ENCODE results near the gene PTPRD.

GRCh38 chr9:8926461-8926860 is 1686.3 kb downstream of the PTPRD start:
- TF ChIP-seq ZNF274 (IDR thresholded peaks at IDR 0.05; ENCODE audit: low read depth, low read length), result no peak
- no peak for TF ChIP-seq YY1 (IDR thresholded peaks at IDR 0.05; ENCODE audit: insufficient read depth, insufficient read length)
- no peak for TF ChIP-seq SUZ12 (IDR thresholded peaks at IDR 0.05; ENCODE audit: extremely low read depth, insufficient read depth, insufficient read length)
